ENCODE data around the gene TXNRD3.

DNA sequence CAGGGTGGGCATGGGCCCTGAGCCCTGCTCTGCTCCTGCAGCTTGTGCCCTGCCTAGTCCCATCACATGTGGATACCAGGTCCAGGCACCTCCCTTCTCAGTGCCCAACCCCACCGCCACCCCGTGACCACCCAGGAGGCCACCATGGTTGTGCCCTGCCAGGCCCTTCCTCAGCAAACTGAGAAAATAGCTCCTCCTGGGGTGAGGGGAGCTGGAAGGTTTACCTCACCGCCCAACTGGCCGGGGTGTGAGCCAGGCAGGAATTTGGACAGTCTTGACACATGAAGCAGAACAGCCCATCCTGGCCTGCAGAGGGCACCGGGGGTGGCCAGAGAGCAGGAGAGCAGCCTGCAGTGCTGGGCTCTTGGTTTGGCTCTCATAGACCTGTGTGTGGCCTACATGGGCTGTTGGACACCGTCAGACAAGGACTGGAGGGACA lies 84.8 kb downstream of the TXNRD3 start:
- TF ChIP-seq, protein P1, sequence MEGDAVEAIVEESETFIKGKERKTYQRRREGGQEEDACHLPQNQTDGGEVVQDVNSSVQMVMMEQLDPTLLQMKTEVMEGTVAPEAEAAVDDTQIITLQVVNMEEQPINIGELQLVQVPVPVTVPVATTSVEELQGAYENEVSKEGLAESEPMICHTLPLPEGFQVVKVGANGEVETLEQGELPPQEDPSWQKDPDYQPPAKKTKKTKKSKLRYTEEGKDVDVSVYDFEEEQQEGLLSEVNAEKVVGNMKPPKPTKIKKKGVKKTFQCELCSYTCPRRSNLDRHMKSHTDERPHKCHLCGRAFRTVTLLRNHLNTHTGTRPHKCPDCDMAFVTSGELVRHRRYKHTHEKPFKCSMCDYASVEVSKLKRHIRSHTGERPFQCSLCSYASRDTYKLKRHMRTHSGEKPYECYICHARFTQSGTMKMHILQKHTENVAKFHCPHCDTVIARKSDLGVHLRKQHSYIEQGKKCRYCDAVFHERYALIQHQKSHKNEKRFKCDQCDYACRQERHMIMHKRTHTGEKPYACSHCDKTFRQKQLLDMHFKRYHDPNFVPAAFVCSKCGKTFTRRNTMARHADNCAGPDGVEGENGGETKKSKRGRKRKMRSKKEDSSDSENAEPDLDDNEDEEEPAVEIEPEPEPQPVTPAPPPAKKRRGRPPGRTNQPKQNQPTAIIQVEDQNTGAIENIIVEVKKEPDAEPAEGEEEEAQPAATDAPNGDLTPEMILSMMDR (conservative IDR thresholded peaks at IDR 0.05 in 1 of 2, IDR thresholded peaks at IDR 0.05 in 1 of 2; ENCODE audit: low read depth in 1 of 2, low read length in 2 of 2), result no peak
- TF ChIP-seq EZH2 (IDR thresholded peaks at IDR 0.05; ENCODE audit: low read length, missing control alignments), result no peak

All from fibroblast of lung (primary cell).